HepG2 (cell line): ENCODE measurements around the gene PRDX5. TPM values are rescaled to one million over a fixed set of nuclear protein-coding genes. Genes with fewer than 3 reads are reported as not detected.

Experiments
- CBFB ChIP-seq: sonication (generic); formaldehyde crosslinking; IDR thresholded peaks from 2 replicates; pipeline ENCODE4 v1.4.0; 2020; ENCODE audit warnings: missing genetic modification reagents
- ELF1 ChIP-seq: sonication (generic); formaldehyde crosslinking; IDR thresholded peaks from 2 replicates; pipeline ENCODE4 v1.4.0; 2020; ENCODE audit warnings: missing genetic modification reagents
- HNRNPUL1 ChIP-seq: fragments of 200-400 bp; formaldehyde crosslinking; IDR thresholded peaks from 2 replicates; pipeline ENCODE4 v1.6.1; 2017; ENCODE audit warnings: low read depth, mild to moderate bottlenecking, low read length, moderate library complexity
- NCOA5 ChIP-seq: sonication (generic); formaldehyde crosslinking; IDR thresholded peaks from 2 replicates; pipeline ENCODE4 v1.4.0; 2020; ENCODE audit warnings: missing genetic modification reagents
- PRMT3 ChIP-seq: sonication (generic); formaldehyde crosslinking; IDR thresholded peaks from 2 replicates; pipeline ENCODE4 v1.8.1; 2022; ENCODE audit warnings: low read depth, mild to moderate bottlenecking, moderate library complexity, missing genetic modification reagents, borderline replicate concordance
- RBM22 ChIP-seq: fragments of 200-400 bp; formaldehyde crosslinking; optimal IDR thresholded peaks from 2 replicates; pipeline ENCODE3; 2017; ENCODE audit warnings: mild to moderate bottlenecking, low read length, moderate library complexity
- SNAI1 ChIP-seq: sonication (generic); formaldehyde crosslinking; IDR thresholded peaks from 2 replicates; pipeline ENCODE4 v1.5.0; 2020; ENCODE audit warnings: mild to moderate bottlenecking, missing genetic modification reagents, borderline replicate concordance
- SNRNP70 ChIP-seq: fragments of 200-400 bp; formaldehyde crosslinking; IDR thresholded peaks from 2 replicates; pipeline ENCODE4 v1.6.1; 2017; ENCODE audit warnings: mild to moderate bottlenecking, low read depth, low read length, moderate library complexity
- ZNF562 ChIP-seq: sonication (generic); formaldehyde crosslinking; IDR thresholded peaks from 2 replicates; pipeline ENCODE4 v1.8.0; 2022; ENCODE audit warnings: missing genetic modification reagents, borderline replicate concordance
- polyA plus RNA-seq, 8 experiments: library from polyadenylated mRNA; depleted of rRNA in 3 of 8; stranded (reverse) in 7 of 8; unstranded in 1 of 8; fragments of >200 nt; fragmentation: Illumina TruSeq in 4 of 8; extraction: Trizol in 4 of 8; gene quantifications; 2 replicates each; pipeline versions ENCODE4 v1.2.1 to v1.2.3, GENCODE V29; 2011 to 2016; ENCODE audit warnings: low read depth in 4 of 8, missing spikeins in 1 of 8, mixed read lengths in 1 of 8; ENCODE audit not compliant: insufficient read depth in 1 of 8
- total RNA-seq, 5 experiments: library from RNA; depleted of rRNA; stranded (reverse); fragments of >200 nt; fragmentation: Illumina TruSeq; extraction: Trizol; gene quantifications; 2 replicates each; pipeline ENCODE4 v1.2.3, GENCODE V29; 2016; ENCODE audit warnings: low read depth in 1 of 5
- TF ChIP-seq, protein P1 (sequence below): sonication (generic); formaldehyde crosslinking; IDR thresholded peaks from 2 replicates; pipeline ENCODE4 v1.4.0; 2020; ENCODE audit warnings: missing genetic modification reagents
- TF ChIP-seq, protein P2 (sequence below): sonication (generic); formaldehyde crosslinking; IDR thresholded peaks from 2 replicates; pipeline ENCODE4 v1.4.0; 2020; ENCODE audit warnings: missing genetic modification reagents, borderline replicate concordance

PRDX5 gene
- total and polyA plus RNA-seq, 2 of the 13 experiments (the other 11 are each of a cell fraction or from before 2014, with no cell fraction given), result 215 to 311 TPM

GRCh38 chr11:64316672-64317324 lies 1.1 kb upstream of the PRDX5 start (continued):
- TF ChIP-seq, protein P1, sequence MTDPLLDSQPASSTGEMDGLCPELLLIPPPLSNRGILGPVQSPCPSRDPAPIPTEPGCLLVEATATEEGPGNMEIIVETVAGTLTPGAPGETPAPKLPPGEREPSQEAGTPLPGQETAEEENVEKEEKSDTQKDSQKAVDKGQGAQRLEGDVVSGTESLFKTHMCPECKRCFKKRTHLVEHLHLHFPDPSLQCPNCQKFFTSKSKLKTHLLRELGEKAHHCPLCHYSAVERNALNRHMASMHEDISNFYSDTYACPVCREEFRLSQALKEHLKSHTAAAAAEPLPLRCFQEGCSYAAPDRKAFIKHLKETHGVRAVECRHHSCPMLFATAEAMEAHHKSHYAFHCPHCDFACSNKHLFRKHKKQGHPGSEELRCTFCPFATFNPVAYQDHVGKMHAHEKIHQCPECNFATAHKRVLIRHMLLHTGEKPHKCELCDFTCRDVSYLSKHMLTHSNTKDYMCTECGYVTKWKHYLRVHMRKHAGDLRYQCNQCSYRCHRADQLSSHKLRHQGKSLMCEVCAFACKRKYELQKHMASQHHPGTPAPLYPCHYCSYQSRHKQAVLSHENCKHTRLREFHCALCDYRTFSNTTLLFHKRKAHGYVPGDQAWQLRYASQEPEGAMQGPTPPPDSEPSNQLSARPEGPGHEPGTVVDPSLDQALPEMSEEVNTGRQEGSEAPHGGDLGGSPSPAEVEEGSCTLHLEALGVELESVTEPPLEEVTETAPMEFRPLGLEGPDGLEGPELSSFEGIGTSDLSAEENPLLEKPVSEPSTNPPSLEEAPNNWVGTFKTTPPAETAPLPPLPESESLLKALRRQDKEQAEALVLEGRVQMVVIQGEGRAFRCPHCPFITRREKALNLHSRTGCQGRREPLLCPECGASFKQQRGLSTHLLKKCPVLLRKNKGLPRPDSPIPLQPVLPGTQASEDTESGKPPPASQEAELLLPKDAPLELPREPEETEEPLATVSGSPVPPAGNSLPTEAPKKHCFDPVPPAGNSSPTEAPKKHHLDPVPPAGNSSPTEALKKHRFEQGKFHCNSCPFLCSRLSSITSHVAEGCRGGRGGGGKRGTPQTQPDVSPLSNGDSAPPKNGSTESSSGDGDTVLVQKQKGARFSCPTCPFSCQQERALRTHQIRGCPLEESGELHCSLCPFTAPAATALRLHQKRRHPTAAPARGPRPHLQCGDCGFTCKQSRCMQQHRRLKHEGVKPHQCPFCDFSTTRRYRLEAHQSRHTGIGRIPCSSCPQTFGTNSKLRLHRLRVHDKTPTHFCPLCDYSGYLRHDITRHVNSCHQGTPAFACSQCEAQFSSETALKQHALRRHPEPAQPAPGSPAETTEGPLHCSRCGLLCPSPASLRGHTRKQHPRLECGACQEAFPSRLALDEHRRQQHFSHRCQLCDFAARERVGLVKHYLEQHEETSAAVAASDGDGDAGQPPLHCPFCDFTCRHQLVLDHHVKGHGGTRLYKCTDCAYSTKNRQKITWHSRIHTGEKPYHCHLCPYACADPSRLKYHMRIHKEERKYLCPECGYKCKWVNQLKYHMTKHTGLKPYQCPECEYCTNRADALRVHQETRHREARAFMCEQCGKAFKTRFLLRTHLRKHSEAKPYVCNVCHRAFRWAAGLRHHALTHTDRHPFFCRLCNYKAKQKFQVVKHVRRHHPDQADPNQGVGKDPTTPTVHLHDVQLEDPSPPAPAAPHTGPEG (CRISPR knock-in tag), result 0 out of 2 replicates have a peak, but pooled peaks have one; percentile 11
- TF ChIP-seq ZNF562 (CRISPR knock-in tag) (no peak), SNRNP70 (no peak), SNAI1 (CRISPR knock-in tag) (no peak), NCOA5 (CRISPR knock-in tag) (0 out of 2 replicates have a peak, but pooled peaks have one; percentile 22), RBM22 (peak; percentile 72), ELF1 (CRISPR knock-in tag) (no peak), HNRNPUL1 (no peak), PRMT3 (0 out of 2 replicates have a peak, but pooled peaks have one; percentile 64), CBFB (CRISPR knock-in tag) (no peak)
- TF ChIP-seq, protein P2, sequence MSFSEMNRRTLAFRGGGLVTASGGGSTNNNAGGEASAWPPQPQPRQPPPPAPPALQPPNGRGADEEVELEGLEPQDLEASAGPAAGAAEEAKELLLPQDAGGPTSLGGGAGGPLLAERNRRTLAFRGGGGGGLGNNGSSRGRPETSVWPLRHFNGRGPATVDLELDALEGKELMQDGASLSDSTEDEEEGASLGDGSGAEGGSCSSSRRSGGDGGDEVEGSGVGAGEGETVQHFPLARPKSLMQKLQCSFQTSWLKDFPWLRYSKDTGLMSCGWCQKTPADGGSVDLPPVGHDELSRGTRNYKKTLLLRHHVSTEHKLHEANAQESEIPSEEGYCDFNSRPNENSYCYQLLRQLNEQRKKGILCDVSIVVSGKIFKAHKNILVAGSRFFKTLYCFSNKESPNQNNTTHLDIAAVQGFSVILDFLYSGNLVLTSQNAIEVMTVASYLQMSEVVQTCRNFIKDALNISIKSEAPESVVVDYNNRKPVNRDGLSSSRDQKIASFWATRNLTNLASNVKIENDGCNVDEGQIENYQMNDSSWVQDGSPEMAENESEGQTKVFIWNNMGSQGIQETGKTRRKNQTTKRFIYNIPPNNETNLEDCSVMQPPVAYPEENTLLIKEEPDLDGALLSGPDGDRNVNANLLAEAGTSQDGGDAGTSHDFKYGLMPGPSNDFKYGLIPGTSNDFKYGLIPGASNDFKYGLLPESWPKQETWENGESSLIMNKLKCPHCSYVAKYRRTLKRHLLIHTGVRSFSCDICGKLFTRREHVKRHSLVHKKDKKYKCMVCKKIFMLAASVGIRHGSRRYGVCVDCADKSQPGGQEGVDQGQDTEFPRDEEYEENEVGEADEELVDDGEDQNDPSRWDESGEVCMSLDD (CRISPR knock-in tag), result 0 out of 2 replicates have a peak, but pooled peaks have one; percentile 48
